PC-3 (cell line): ENCODE data around the gene DCAKD. TPM values are rescaled to one million over a fixed set of nuclear protein-coding genes. Genes with fewer than 3 reads are reported as not detected.

Experiments
- ATAC-seq: fragments of 200-7000 bp; cut with Tn5 transposase; 2 replicates; pipeline ENCODE4 v1.9.1; 2020; ENCODE audit warnings: mild to moderate bottlenecking, moderate library complexity
- BruUV-seq: library from RNA; stranded (reverse); fragments of 400-500 nt; replicated peaks from 2 replicates; lab custom pipeline; 2021; lab: Mats Ljungman, UMichigan
- CTCF ChIA-PET: fragments of 300-600 bp; sonication (Branson Sonifier 250); formaldehyde crosslinking; loops from one replicate; lab custom pipeline; 2022; ENCODE audit warnings: antibody characterized with exemption; lab: Charles Lee
- POLR2A ChIA-PET: fragments of 300-600 bp; sonication (Branson Sonifier 250); formaldehyde crosslinking; loops from one replicate; lab custom pipeline; 2022; ENCODE audit warnings: antibody characterized with exemption; ENCODE audit not compliant: unreplicated experiment; lab: Charles Lee
- DNase-seq: peaks from one replicate; pipeline ENCODE4 v3.0.0-alpha.2; 2015
- H2AFZ ChIP-seq: fragments of 300-600 bp; sonication (generic); 2 replicates; pipeline ENCODE4 v1.6.0; 2016; ENCODE audit warnings: antibody characterized with exemption, low read length
- H3F3A ChIP-seq: fragments of 300-600 bp; sonication (generic); one replicate; pipeline ENCODE4 v1.6.0; 2017; ENCODE audit warnings: antibody characterized with exemption, low read length, control low read depth, mild to moderate bottlenecking; ENCODE audit not compliant: unreplicated experiment
- H3K27ac ChIP-seq: fragments of 300-600 bp; sonication (generic); 2 replicates; pipeline ENCODE4 v1.5.1; 2016; ENCODE audit warnings: mild to moderate bottlenecking, low read length
- H3K27me3 ChIP-seq: fragments of 300-600 bp; sonication (generic); 2 replicates; pipeline ENCODE4 v1.6.1; 2016; ENCODE audit warnings: low read length, mixed read lengths
- H3K36me3 ChIP-seq: fragments of 300-600 bp; sonication (generic); 2 replicates; pipeline ENCODE4 v1.6.1; 2016; ENCODE audit warnings: low read depth, mixed run types, low read length, mixed read lengths
- H3K4me1 ChIP-seq: fragments of 300-600 bp; sonication (generic); 2 replicates; pipeline ENCODE4 v1.5.1; 2016; ENCODE audit warnings: low read length; ENCODE audit not compliant: insufficient read depth
- H3K4me2 ChIP-seq: fragments of 300-600 bp; sonication (generic); 2 replicates; pipeline ENCODE4 v1.6.0; 2016; ENCODE audit warnings: low read length
- H3K4me3 ChIP-seq: fragments of 300-600 bp; sonication (generic); 2 replicates; pipeline ENCODE4 v1.5.1; 2016; ENCODE audit warnings: mild to moderate bottlenecking, low read length, mixed read lengths
- H3K79me2 ChIP-seq: fragments of 300-600 bp; sonication (generic); 2 replicates; pipeline ENCODE4 v1.6.1; 2017; ENCODE audit warnings: low read length, mixed read lengths
- H3K9ac ChIP-seq: fragments of 300-600 bp; sonication (generic); 2 replicates; pipeline ENCODE4 v1.6.0; 2016; ENCODE audit warnings: mild to moderate bottlenecking, low read length
- H3K9me2 ChIP-seq: fragments of 300-600 bp; sonication (generic); replicated peaks from 2 replicates; pipeline ENCODE4 v1.6.1; 2016; ENCODE audit warnings: mixed run types, low read length, mixed read lengths
- H3K9me3 ChIP-seq: fragments of 300-600 bp; sonication (generic); 2 replicates; pipeline ENCODE4 v1.6.1; 2016; ENCODE audit warnings: low read length, mixed read lengths
- H4K20me1 ChIP-seq: fragments of 300-600 bp; sonication (generic); 2 replicates; pipeline ENCODE4 v1.6.1; 2016; ENCODE audit warnings: low read length, mixed read lengths
- CTCF ChIP-seq: fragments of 300-600 bp; sonication (generic); conservative IDR thresholded peaks from 2 replicates; pipeline ENCODE4 v1.5.1; 2017; ENCODE audit warnings: antibody characterized with exemption, low read depth, mild to moderate bottlenecking, low read length
- EZH2 ChIP-seq: fragments of 300-600 bp; sonication (generic); IDR thresholded peaks from one replicate; pipeline ENCODE4 v1.6.1; 2017; ENCODE audit warnings: antibody characterized with exemption, mild to moderate bottlenecking, low read length; ENCODE audit not compliant: unreplicated experiment
- EZH2phosphoT487 ChIP-seq: fragments of 300-600 bp; sonication (generic); IDR thresholded peaks from 2 replicates; pipeline ENCODE4 v1.6.1; 2018; ENCODE audit warnings: mild to moderate bottlenecking, antibody characterized with exemption, low read length, borderline replicate concordance
- intact Hi-C: fragments of 100-400 bp; cut with micrococcal nuclease; formaldehyde crosslinking; loops from 2 replicates; pipeline ENCODE4 v1.9.0; 2023
- total RNA-seq: library from RNA; depleted of rRNA; stranded (reverse); fragments of >200 nt; gene quantifications from 2 replicates; pipeline ENCODE4 v1.2.3, GENCODE V29; 2014

DCAKD gene
- total RNA-seq, 1 experiment from 2014 or later: 56.2 TPM

DNA sequence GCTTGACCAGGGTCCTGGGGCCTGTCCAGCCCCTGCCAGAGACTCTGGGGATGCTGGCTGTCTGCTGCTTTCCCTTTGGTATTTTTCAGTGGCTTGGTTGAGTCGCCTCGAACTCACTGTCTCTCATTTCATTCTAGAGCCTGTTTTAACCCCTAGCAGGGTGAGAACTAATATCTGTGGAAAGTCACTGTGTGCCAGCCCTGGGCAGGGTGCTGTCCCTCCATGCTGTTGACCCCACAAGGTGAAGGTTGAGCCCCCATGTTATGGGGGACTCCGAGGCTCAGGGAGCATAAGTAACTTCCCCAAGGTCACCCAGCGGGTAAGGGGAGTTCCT is 33.0 kb downstream of the DCAKD start:
- ChIA-PET CTCF (interaction anchor here (0.8 to 4.9 kb wide), 2 partner anchors 72 to 98 kb away, joined by 3 to 45 read pairs; no protein-coding TSS in a partner anchor), POLR2A (interaction anchor here (0.6 kb wide), 1 partner anchor 74 kb away, joined by 3 read pairs; no protein-coding TSS in a partner anchor)
- no TSS peak for BruUV-seq
- peak overlapping the region; percentile 93 for H2AFZ ChIP-seq
- H3K36me3 ChIP-seq: no peaks in the 10 kb centered on the region
- peak overlapping the region; percentile 94 for H3K4me2 ChIP-seq
- H3K4me3 ChIP-seq: peak overlapping the region; percentile 72
- no peaks in the 10 kb centered on the region for H4K20me1 ChIP-seq
- H3K27me3 ChIP-seq: no peaks in the 10 kb centered on the region
- peak overlapping the region; percentile 68 for H3K9ac ChIP-seq
- H3F3A ChIP-seq: no peaks in the 10 kb centered on the region
- DNase-seq: peak; percentile 28
- intact Hi-C loops: loop anchor here (5.0 kb wide), 1 partner anchor 76 kb away; no protein-coding TSS in a partner anchor
- H3K9me2 ChIP-seq: no peaks in the 10 kb centered on the region
- TF ChIP-seq CTCF (no peak), EZH2phosphoT487 (no peak), EZH2 (no peak)
- no peak overlapping the region for H3K27ac ChIP-seq
- H3K79me2 ChIP-seq: no peaks in the 10 kb centered on the region
- no peak for ATAC-seq
- H3K9me3 ChIP-seq: no peaks in the 10 kb centered on the region
- H3K4me1 ChIP-seq: peaks cover 19% of the 10 kb centered on the region; the same call in 1 of the 2 replicates

DNA sequence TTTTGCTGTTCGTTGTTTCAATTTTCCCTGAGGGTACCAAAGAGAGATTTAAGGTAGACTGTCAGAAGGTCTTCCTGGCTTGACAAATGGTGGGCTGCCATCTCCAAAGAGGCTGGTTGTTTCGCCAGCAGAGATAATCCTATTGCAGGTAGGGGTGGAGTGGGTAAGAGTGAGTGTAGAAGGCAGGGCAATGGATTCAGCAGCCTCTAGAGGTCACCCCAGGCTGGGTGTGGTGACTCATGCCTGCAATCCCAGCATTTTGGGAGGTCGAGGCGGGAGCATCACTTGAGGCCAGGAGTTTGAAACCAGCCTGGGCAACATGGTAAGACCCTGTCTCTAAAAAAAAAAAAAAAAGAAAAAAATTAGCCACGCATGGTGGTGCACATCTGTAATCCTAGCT is 34.6 kb downstream of the DCAKD start:
- no peak overlapping the region for H3K9ac ChIP-seq
- no peak overlapping the region for H3K4me2 ChIP-seq
- no peak overlapping the region for H2AFZ ChIP-seq
- H3K9me2 ChIP-seq: no peaks in the 10 kb centered on the region
- peak; percentile 33 for DNase-seq
- ChIA-PET CTCF (no interaction called here), POLR2A (no interaction called here)
- H3K27me3 ChIP-seq: no peaks in the 10 kb centered on the region
- intact Hi-C loops: loop anchor here (5.0 kb wide), 1 partner anchor 75 kb away; no protein-coding TSS in a partner anchor
- H3K4me1 ChIP-seq: peaks cover 19% of the 10 kb centered on the region; the same call in 1 of the 2 replicates
- H3K36me3 ChIP-seq: no peaks in the 10 kb centered on the region
- H3K79me2 ChIP-seq: no peaks in the 10 kb centered on the region
- ATAC-seq: no peak
- H3K4me3 ChIP-seq: no peak overlapping the region
- BruUV-seq: no TSS peak
- H3F3A ChIP-seq: no peaks in the 10 kb centered on the region
- TF ChIP-seq CTCF (peak; percentile 49), EZH2phosphoT487 (no peak), EZH2 (no peak)
- no peak overlapping the region for H3K27ac ChIP-seq
- no peaks in the 10 kb centered on the region for H3K9me3 ChIP-seq
- H4K20me1 ChIP-seq: no peaks in the 10 kb centered on the region

- ChIA-PET CTCF (no interaction called here), POLR2A (no interaction called here)
- H4K20me1 ChIP-seq: no peaks in the 10 kb centered on the region
- no peaks in the 10 kb centered on the region for H3K79me2 ChIP-seq
- H2AFZ ChIP-seq: no peak overlapping the region
- no peak for ATAC-seq
- H3F3A ChIP-seq: no peaks in the 10 kb centered on the region
- no peaks in the 10 kb centered on the region for H3K9me3 ChIP-seq
- H3K4me2 ChIP-seq: no peak overlapping the region
- intact Hi-C loops: loop anchor here (5.0 kb wide), 1 partner anchor 74 kb away; no protein-coding TSS in a partner anchor
- H3K27me3 ChIP-seq: no peaks in the 10 kb centered on the region
- no peaks in the 10 kb centered on the region for H3K36me3 ChIP-seq
- BruUV-seq: no TSS peak
- H3K27ac ChIP-seq: no peak overlapping the region
- DNase-seq: no peak
- TF ChIP-seq EZH2 (no peak), EZH2phosphoT487 (no peak)
- no peaks in the 10 kb centered on the region for H3K9me2 ChIP-seq
- H3K4me3 ChIP-seq: no peak overlapping the region
- H3K4me1 ChIP-seq: peaks cover 14% of the 10 kb centered on the region; the same call in 1 of the 2 replicates
- H3K9ac ChIP-seq: no peak overlapping the region
Observed at GRCh38 chr17:45016237-45016636, 35.2 kb downstream of the DCAKD start.
